NCI-H748 (cell line): Measurements from ENCODE around the gene ERC2.
A peak's percentile ranks its signal among the peaks of the same experiment; 100 is the strongest.

Source experiments
- DNase-seq: peaks from one replicate; lab custom pipeline; 2025; ENCODE audit not compliant: unreplicated experiment; lab: John Stamatoyannopoulos, UW

ERC2 gene

DNA sequence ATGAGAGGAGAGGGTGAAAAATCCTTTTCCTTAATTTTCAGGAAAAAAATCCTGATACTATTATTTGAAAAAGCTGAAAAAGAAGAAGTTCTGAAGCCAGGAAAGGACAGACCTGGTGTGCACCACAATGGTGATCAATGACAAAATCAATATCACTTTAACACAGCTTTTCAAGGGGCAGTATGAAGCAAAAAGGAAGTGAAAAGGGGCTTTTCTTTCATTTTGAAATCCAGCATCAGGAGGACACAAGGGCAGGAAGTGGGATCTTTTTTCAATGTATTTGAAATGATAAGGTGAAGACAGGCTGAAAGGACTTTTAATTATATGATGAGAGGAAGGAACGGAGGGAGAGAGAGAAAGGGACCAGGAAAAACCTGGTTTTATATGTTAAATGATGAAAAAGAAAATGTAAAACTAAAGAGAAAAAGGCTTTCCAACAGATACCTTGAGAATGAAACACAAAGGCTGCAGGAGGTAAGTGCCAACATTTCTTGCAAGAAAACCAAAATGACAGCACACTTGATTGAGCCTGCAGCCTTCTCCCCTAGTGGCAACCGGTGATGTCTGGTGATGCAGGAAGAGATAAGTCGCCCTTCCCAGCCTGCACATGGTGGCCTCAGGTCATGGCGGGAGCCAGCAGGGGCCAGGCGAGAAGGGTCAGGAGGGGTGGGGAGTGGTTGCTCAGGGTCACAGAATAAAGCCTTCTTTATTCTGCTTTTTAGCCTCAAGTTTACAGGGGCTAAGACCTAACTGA is 744.4 kb downstream of the ERC2 start:
- DNase-seq: no peak

DNA sequence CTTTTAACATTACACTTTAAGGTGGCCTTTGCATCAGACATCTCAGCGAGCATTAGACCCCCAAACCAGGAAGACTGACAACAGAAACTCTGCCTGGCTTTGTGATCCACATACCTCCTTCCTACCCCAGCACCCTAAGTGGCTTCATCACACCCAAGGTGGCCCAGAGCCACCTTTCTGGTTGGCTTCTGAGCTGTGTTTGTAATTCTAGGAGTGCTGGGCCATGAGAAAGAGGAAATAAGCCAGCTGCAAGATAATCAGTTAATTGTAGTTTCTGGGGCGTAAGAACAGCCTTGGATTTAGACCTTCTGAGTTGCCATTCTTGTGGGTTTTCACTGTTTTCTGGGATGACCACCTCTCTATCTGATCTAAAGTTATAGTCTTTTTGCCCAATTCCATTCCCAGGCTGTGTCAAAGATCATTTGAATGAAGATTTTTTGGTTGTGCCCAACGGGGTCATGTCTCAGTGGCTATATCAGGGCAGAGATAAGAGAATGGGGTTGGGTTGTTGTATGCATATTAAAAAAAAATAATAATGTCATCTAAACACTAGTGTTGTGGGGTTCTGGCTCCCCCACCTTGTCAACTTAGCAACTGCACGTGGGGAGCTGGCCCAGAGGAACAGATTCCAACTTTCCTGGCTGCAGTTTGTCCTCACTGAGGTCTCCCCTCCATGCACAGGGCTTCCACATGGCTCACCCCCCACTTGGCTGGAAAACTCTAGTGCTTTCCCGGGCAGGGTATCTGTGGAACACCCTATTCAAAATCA is 746.4 kb downstream of the ERC2 start:
- peak; percentile 23 for DNase-seq

DNA sequence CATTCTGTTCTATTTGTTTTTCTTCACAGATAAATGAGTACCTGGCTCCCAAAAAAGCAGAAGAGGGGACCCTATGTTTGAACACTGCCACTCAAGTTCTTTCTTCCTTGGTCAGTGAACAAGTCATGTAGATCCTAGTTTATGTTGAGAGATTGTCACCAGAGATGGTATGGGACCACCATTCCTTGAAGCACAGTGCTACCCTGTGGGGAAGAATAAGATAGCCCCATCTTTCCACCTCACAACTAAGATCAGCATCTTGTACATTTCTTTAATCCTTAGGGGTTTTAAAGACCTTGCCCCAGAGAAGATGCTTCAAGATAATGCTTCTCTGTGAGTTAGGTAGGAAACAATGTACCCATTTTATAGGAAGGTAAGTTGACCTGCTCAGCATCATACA is 747.7 kb downstream of the ERC2 start:
- DNase-seq: no peak

DNA sequence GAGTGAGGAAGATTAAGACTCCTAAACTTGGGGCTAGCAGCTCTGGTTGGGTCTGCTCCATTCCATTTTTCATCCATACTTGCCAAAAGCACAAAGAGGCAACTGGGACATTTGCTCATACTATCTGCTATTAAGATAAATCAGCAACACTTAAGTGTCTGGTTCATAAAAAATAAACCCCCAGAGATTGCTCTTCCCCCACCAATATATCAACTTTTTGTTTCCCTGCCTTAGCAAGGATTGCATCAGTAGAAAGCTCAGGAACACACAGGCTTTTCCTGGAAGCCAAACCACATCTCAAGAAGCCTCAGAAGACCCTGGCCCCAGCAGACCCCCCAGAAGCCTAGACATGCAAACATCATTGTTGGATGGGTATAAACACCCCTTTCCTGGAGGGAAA is 748.8 kb downstream of the ERC2 start:
- DNase-seq: no peak

DNA sequence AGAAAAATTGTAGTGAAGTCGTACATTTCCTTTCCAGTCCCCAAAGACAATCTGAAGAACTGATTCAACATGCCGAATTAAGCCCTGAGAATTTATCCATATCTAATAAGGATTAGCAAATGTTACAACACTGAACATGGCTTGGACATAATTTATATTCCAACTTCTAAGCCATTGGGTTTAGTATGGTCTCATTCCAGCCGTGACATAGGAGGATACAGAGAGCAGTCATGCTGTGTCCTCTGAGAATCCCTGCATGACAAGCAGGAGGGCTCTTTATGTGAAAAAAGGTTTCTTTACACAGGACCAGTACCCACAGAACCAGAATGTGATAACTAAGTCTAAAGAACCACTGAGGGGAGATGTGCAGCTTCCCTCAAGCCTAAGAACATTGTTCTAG is 749.3 kb downstream of the ERC2 start:
- no peak for DNase-seq

DNA sequence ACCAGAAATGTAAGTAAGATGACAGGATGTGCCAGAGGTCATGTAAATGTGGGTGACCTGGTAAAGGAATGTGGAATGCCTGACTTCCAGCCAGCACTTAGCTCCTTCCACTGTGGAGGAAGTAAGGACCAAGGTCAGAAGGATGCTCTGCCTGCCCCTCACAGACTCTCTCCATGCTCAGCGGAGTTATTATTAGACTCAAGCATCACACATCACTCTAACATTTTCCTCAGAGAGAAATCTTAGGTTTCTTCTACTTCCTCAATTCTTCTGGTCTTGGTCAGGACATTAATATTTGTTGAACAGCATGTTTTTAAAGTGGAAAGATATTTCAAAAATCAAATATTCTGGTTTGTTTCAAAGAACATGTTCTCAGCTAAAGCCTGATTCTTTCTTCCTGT is 749.7 kb downstream of the ERC2 start:
- DNase-seq: no peak

- no peak for DNase-seq
These were observed 750.2 kb downstream of the ERC2 start for GRCh38 chr3:55718074-55718473.

- DNase-seq: no peak
These were observed 750.8 kb downstream of the ERC2 start for GRCh38 chr3:55717481-55717880.

DNA sequence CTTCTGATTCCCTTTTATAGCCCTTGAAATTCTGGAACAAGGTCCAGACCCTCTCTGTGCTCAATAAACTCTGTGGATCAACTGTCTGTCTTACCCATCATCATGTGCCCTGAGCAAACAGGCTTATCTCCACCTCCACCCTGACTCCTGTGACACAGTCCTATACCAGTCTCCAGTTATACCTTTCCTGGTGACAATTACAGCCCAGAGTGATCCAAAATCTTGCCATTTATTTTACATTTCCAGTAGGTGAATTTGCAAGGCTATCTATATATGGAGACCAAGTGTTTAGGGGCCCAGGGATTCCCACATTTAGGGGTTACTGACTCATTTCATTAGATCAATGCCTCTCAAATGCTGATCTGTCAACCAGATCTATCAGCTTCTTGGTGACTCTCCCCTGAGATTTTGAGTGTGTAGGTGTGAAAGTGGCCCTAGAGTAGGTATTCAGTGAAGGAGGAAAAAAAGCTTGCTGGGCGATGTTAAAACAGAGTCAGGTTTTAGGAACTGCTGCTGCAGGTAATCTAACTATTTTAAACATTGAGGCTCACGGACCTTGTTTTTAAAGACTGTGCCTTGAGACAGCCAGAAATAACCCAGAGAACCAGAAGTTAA is 751.5 kb downstream of the ERC2 start:
- DNase-seq: no peak

- no peak for DNase-seq
These were observed 752.2 kb downstream of the ERC2 start for GRCh38 chr3:55716044-55716443.

- DNase-seq: no peak
These were observed 754.2 kb downstream of the ERC2 start for GRCh38 chr3:55714057-55714456.

- DNase-seq: no peak
These were observed 756.6 kb downstream of the ERC2 start for GRCh38 chr3:55711646-55712045.

- DNase-seq: no peak
These were observed 758.8 kb downstream of the ERC2 start for GRCh38 chr3:55709411-55710012.

GRCh38 chr3:55708921-55709320 is 759.3 kb downstream of the ERC2 start:
- no peak for DNase-seq

DNA sequence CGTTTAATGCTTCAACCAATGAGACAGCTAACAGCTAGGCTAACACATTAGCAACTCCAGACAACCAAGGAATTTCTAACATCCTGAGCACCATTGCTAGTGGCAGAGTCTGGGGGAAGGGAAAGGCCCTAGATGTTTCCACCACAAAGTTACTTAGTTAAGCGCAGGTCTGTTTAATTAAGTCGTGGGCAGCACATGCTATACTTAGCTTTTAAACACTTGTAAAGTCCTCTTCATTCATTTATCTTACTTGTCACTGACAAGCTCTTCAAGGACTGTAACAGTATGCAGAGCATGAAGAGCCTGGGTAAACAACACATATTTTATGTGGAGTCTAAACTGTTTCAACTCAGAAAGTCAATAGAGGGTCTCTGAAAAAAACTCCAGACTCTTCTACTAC is 760.0 kb downstream of the ERC2 start:
- DNase-seq: no peak

- DNase-seq: no peak
These were observed 763.7 kb downstream of the ERC2 start for GRCh38 chr3:55704521-55704920.

- no peak for DNase-seq
These were observed 765.4 kb downstream of the ERC2 start for GRCh38 chr3:55702822-55703221.

DNA sequence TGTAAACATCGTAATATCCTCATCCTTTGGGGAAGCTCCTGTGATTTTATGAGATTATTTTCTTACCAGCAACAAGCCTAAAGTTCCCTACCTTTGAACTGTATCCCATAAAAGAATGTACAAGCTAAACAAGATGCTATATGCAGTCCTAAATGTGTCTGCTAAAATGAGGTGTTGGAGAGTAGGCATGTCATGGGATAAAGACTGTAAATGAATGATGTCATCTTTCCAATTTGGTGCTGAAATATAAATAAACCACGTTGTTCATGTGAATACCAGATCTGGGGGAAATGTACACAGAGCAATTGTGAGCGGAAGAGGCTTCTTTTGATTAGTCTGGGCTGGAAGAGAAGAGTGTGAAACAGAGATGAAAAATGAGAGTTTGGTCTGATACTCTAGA is 766.3 kb downstream of the ERC2 start:
- DNase-seq: peak; percentile 76

DNA sequence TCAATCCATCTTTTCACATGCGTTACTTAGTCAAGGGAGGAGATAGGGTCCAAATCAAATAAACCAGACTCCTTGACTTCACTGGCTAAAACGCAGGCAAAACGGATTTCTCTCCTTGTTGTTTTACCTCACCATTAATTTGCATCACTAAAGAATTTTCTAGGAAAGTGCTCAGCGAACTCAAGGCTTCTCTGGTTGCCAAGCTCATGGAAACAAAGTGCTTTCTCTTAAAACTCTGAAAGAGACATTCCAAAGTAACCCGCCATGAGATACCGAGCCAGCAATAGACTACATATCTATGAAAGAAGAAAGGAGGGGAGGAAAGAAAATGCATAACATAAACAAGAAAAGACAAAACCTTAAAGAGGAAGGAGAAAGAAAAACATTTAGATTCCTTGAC is 769.4 kb downstream of the ERC2 start:
- DNase-seq: no peak

DNA sequence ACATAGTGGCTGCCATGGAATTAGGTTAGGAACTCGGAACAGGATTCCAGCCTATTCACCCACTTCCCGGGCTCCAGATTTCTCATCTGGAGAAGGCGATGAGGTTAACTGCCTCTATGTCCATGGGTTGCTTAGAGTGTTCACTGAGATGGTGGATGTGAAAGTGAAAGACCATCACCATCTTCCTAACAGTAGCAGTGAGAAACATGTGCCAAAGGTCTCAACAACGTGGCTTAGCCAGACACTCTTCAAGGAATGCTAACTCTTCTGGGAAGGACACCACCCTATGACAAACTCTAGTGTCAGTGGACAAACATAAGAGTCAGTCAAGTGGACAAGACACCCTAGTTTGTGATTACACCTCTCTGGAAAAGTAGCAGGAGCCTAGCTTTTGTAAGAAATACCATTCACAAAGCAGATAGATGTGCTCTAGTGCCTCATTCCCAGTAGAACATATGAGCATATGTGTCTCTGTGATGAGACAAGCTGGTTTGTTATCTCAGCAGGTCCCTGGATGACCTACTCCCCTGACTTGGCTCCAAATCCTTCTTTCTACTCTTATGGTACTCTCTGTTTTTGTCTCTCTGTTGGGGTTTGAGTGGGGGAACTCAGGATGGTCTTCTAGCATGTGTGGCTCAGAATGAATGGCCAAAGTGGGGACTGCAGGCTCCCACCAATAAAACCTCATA is 770.9 kb downstream of the ERC2 start:
- DNase-seq: no peak

GRCh38 chr3:55692957-55693558 is 775.2 kb downstream of the ERC2 start:
- DNase-seq: peak; percentile 38
